ENCODE results near the gene ADGRL2. TPM values are rescaled to one million over a fixed set of nuclear protein-coding genes. Genes with fewer than 3 reads are reported as not detected.

The ADGRL2 gene
- polyA plus RNA-seq, 3 donors, result not detected

DNA sequence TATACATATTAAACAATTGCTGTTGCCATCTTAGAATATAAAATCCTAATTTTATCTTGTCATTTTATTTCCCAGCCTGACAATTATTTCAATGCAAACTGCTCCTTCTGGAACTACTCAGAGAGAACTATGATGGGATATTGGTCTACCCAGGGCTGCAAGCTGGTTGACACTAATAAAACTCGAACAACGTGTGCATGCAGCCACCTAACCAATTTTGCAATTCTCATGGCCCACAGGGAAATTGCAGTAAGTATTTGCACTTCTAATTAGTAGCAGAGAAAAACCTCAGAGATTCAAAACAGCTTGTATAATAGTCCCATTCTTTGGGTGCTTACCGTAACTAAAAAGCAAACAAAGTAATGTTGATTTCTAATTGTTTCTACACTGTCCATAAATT lies 167.2 kb downstream of the ADGRL2 start:
- Histone ChIP-seq H3K4me2 (replicated peaks; ENCODE audit: extremely low read depth, low read length, poor library complexity, severe bottlenecking) (no peak overlapping the region), H3K27me3 (ENCODE audit: control insufficient read depth in 2 of 2, insufficient read depth in 2 of 2, low read length in 2 of 2) (no peaks in the 10 kb centered on the region), H4K20me1 (ENCODE audit: insufficient read depth, low read length) (no peaks in the 10 kb centered on the region), H3K36me3 (replicated peaks in 1 of 2; ENCODE audit: control insufficient read depth in 1 of 2, insufficient read depth in 2 of 2, low read length in 2 of 2) (no peaks in the 10 kb centered on the region), H3K4me3 (replicated peaks in 1 of 3; ENCODE audit: low read depth in 2 of 3, low read length in 3 of 3) (no peak overlapping the region), H3K79me2 (ENCODE audit: insufficient read depth, low read length) (no peaks in the 10 kb centered on the region), H3K27ac (ENCODE audit: low read depth in 1 of 2, low read length in 2 of 2) (no peak overlapping the region), H3K9me3 (replicated peaks in 1 of 2; ENCODE audit: control insufficient read depth in 1 of 2, insufficient read depth in 1 of 2, low read length in 2 of 2) (no peaks in the 10 kb centered on the region), H3K4me1 (ENCODE audit: control insufficient read depth in 1 of 2, insufficient read depth in 2 of 2, low read length in 2 of 2) (no peaks in the 10 kb centered on the region), H2AFZ (ENCODE audit: insufficient read depth, low read depth, low read length, poor library complexity, severe bottlenecking) (no peak overlapping the region), H3K9ac (ENCODE audit: insufficient read depth, low read length, poor library complexity, severe bottlenecking) (no peak overlapping the region)
- no peaks in the 10 kb centered on the region for H3K36me3 Mint-ChIP-seq
- no peaks in the 10 kb centered on the region for H3K4me1 Mint-ChIP-seq
- no peaks in the 10 kb centered on the region for H3K27me3 Mint-ChIP-seq (ENCODE audit: low read depth in 3 of 3)
- intact Hi-C loops (cut with micrococcal nuclease), result no loop called here
- no peaks in the 10 kb centered on the region for H3K9me3 Mint-ChIP-seq
- WGBS (ENCODE audit: insufficient coverage), result no CpG with 5 or more reads among the region's 3 CpGs
- H3K4me3 Mint-ChIP-seq, result no peak overlapping the region
- no peak overlapping the region for H3K27ac Mint-ChIP-seq
- no peak for DNase-seq
- TF ChIP-seq, protein P1, sequence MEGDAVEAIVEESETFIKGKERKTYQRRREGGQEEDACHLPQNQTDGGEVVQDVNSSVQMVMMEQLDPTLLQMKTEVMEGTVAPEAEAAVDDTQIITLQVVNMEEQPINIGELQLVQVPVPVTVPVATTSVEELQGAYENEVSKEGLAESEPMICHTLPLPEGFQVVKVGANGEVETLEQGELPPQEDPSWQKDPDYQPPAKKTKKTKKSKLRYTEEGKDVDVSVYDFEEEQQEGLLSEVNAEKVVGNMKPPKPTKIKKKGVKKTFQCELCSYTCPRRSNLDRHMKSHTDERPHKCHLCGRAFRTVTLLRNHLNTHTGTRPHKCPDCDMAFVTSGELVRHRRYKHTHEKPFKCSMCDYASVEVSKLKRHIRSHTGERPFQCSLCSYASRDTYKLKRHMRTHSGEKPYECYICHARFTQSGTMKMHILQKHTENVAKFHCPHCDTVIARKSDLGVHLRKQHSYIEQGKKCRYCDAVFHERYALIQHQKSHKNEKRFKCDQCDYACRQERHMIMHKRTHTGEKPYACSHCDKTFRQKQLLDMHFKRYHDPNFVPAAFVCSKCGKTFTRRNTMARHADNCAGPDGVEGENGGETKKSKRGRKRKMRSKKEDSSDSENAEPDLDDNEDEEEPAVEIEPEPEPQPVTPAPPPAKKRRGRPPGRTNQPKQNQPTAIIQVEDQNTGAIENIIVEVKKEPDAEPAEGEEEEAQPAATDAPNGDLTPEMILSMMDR (IDR thresholded peaks at IDR 0.05), result no peak

DNA sequence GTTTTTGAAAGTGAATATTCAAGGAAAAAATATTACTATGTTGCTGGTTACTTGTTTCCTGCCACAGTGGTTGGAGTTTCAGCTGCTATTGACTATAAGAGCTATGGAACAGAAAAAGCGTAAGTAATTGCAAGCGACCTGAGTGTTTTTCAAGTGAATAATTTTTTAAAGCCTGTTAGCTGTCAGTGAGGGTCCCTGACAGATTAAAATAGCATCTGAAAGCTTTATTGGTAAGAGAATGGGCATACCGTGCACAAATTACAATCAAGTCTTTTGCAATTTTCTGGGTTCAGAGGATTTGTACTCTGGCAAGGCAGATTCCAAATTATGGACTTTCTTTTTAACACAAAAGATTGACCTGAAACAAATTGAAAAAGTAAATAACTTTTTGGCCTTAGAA lies 169.7 kb downstream of the ADGRL2 start:
- H3K36me3 ChIP-seq (replicated peaks in 1 of 2; ENCODE audit: control insufficient read depth in 1 of 2, insufficient read depth in 2 of 2, low read length in 2 of 2), result no peaks in the 10 kb centered on the region
- TF ChIP-seq, protein P1 (IDR thresholded peaks at IDR 0.05), result no peak
- H3K9ac ChIP-seq (ENCODE audit: insufficient read depth, low read length, poor library complexity, severe bottlenecking), result no peak overlapping the region
- intact Hi-C loops (cut with micrococcal nuclease), result no loop called here
- no peak overlapping the region for H3K27ac ChIP-seq (ENCODE audit: low read depth in 1 of 2, low read length in 2 of 2)
- no peak overlapping the region for H3K4me3 Mint-ChIP-seq
- 100% methylated on average over 2 of the region's 3 CpGs for WGBS (ENCODE audit: insufficient coverage)
- H3K27me3 ChIP-seq (ENCODE audit: control insufficient read depth in 2 of 2, insufficient read depth in 2 of 2, low read length in 2 of 2), result no peaks in the 10 kb centered on the region
- H3K4me3 ChIP-seq (replicated peaks in 1 of 3; ENCODE audit: low read depth in 2 of 3, low read length in 3 of 3), result no peak overlapping the region
- H4K20me1 ChIP-seq (ENCODE audit: insufficient read depth, low read length), result no peaks in the 10 kb centered on the region
- H3K4me1 ChIP-seq (ENCODE audit: control insufficient read depth in 1 of 2, insufficient read depth in 2 of 2, low read length in 2 of 2), result no peaks in the 10 kb centered on the region
- H3K9me3 Mint-ChIP-seq, result peaks cover 0 to under 1% (median 0%) of the 10 kb centered on the region in 7 donors
- no peak overlapping the region for H3K27ac Mint-ChIP-seq
- no peaks in the 10 kb centered on the region for H3K27me3 Mint-ChIP-seq (ENCODE audit: low read depth in 3 of 3)
- DNase-seq, result no peak
- H3K9me3 ChIP-seq (replicated peaks in 1 of 2; ENCODE audit: control insufficient read depth in 1 of 2, insufficient read depth in 1 of 2, low read length in 2 of 2), result no peaks in the 10 kb centered on the region
- H2AFZ ChIP-seq (ENCODE audit: insufficient read depth, low read depth, low read length, poor library complexity, severe bottlenecking), result no peak overlapping the region
- H3K4me2 ChIP-seq (replicated peaks; ENCODE audit: extremely low read depth, low read length, poor library complexity, severe bottlenecking), result no peak overlapping the region
- no peaks in the 10 kb centered on the region for H3K79me2 ChIP-seq (ENCODE audit: insufficient read depth, low read length)
- H3K36me3 Mint-ChIP-seq, result no peaks in the 10 kb centered on the region
- H3K4me1 Mint-ChIP-seq, result no peaks in the 10 kb centered on the region

Measured in CD14-positive monocyte (primary cell).